HG03378 (cell line): ENCODE results near the gene SPART.
"Not testable (repeated sequence)": the region's sequence is repeated elsewhere in the genome, so short reads cannot be mapped to it uniquely, and the experiment has no call there.

ENCODE experiments used
- ATAC-seq: cut with Tn5 transposase; IDR thresholded peaks from one replicate; pipeline ENCODE4 v1.9.1; 2021; ENCODE audit warnings: mild to moderate bottlenecking, moderate library complexity; ENCODE audit not compliant: unreplicated experiment

Gene SPART

DNA sequence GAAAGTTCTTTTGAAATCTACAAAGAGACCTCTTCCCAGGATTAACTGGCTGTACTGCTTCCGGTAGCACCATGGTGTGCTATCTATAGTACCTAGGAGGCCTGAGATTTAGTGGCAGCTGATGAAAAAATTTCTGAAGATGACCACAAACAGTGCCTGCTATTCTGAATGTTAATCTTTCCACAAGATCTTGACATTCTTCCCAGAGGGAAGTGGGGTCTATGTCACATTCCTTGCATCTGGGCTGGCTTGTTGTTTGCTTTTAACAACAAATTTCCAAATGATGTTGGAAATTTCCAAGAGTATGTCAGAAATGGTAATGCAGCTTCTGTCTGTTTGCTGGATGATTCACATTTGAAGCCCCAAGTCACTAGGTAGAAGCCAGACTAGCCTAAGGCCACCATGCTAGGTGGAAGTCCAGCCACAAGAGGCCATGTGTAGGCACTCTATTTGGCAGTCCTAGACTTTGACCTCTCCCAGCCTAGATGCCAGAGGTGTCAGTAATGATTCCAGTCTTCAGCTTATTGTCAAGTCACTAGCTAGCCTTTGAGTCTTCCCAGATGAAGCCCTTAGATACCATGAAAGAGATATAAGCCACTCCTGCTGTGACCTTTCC lies 22.1 kb downstream of the SPART start:
- ATAC-seq: no peak

DNA sequence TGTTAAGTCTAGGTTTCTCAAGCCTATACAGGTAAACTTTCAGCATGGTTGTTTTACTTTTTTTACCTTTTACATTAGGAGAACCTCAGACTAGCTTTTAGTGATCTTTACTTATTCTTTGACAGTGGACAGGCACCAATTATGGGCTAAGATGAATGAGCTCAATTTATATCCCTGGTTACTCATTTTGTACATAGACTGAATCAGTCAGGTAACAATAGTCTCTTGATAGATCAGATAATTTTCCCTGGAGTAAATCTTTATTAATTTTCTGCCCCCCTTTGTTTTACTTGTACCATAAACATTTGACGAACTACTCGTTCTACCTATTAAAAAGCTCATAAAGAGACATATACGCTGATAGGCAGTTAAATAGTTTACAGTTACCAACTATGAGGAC lies 22.8 kb downstream of the SPART start:
- ATAC-seq: no peak

DNA sequence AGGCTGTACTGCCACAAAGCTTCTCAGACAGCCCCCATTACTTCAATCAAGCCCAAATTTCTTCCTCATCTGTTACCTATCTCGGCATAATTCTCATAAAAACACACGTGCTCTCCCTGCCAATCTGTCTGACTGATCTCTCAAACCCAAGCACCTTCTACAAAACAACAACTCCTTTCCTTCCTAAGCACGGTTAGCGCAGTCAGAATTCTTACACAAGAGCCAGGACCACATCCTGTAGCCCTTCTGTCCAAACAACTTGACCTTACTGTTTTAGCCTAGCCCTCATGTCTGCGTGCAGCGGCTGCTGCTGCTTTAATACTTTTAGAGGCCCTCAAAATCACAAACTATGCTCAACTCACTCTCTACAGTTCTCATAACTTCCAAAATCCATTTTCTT lies 26.4 kb downstream of the SPART start:
- ATAC-seq: not testable (repeated sequence)

DNA sequence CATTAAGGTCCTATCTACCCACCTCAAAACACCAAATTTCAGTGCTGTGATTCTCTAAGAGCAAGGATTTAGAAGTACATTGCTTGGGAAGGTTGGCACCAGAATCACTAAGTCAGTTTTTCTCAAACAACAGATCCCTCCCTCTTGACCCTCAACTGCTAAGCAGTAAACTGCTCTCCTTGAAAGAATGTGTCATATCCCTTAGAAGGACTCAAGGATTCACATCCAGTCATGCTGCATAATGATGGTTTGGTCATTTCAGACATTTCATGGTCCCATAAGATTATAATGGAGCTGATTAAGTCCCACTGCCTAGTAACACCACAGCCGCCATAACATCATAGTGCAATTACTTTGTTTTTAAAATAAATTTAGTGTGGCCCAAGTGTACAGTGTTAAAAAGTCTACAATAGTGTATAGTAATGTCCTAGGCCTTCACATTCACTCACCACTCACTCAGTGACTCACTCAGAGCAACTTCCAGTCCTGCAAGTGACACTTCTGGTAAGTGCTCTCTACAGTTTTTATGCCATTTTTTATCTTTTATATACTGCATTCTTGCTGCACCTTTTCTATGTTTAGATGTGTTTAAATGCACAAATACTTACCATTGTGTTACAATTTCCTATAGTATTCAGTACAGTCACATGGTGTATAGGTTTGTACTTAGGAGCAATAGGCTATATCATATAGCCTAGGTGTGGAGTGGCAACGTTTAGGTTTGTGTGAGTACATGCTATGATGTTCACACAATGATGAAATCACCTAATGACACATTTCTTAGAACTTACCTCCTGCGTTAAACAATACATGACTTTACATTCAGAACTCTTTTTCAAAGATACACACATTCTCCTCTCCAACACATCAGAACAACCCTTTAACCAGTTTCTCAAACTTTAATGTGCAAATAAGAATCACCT lies 32.9 kb downstream of the SPART start:
- ATAC-seq: no peak

DNA sequence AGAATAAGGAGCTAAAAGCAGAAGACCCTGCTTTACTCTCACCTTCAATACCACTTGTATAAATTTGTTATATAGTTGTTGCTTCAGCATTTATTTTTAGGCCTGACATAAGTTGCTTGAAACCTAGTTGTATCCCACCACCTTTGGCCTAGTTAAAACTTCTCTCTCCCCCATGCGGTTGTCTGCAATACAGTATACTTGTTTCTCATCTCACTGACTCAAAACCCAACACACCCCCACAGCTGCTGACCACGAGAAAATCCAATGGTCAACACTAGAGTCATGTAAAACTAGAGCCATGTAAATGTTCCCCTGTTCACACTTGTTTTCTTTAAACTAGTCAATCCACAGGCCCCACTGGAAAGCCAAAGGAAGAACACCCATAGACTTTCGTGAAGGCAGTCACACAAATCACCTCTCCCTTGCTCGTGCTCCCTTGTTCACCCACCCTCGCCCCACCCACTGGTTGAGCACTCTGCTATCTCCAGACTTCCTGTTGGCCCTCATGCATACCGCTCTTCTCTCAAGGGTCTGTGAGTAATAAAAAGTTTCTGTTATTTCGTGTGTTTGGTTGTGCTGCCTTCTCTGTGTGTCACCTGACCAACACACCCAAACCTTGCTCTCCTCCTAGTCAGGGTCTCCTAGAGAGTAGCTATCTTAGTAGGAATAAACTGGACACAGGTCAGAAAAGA lies 35.6 kb downstream of the SPART start:
- ATAC-seq: no peak

DNA sequence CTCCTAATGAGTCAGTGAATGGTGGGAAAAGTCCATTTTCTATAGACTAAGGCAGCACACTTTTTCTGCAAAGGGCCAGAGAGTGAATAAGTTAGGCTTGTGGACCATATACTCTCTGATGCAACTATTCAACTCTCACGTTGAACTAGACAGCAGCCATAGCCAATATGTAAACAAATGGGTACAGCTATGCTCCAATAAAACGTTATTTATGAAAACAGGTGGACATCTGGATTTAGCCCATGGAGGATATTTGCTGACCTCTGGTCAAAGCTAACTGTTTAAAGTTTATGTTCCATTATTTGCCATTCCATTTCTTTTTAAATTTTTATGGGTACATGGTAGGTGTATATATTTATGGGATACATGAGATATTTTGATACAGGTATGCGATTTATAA lies 43.9 kb downstream of the SPART start:
- no peak for ATAC-seq

DNA sequence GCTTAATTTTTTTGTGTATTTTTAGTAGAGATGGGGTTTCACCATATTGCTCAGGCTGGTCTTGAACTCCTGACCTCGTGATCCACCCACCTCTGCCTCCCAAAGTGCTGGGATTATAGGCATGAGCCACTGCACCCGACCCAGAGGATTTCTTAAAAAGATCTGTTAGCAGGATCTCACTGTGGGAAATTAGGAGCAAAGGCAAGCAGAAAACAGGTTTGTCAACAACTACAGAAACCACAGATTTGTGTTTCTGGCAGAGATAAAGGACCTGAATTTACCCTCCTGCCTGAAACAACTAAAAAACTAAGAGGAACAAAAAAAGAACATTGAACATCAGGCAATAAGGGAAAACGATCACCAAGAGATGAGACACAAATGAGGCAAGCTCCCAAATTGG lies 46.7 kb downstream of the SPART start:
- not testable (repeated sequence) for ATAC-seq

DNA sequence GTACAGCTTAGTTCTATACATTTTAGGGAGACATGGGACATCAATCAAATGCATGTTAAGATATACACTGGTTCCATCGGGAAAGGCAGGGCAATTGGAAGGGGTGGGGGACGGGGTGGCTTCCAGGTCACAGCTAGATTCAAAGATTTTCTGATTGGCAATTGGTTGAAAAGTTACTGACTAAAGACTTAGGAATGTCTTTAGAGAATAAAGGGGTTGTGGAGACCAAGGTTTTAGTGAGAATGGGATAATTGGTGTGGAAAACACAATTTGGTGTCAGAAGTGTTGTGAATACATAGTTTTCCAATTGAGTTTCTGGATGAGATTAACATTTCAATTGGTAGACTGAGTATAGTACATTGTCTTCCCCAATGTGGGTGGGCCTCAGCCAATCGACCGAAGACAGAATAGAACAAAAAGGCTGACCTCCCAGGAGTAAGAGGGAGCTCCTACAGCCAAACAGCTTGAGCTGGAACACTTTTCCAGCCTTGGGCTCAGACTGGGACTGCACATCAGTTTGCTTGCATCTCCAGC lies 47.6 kb downstream of the SPART start:
- ATAC-seq: no peak

DNA sequence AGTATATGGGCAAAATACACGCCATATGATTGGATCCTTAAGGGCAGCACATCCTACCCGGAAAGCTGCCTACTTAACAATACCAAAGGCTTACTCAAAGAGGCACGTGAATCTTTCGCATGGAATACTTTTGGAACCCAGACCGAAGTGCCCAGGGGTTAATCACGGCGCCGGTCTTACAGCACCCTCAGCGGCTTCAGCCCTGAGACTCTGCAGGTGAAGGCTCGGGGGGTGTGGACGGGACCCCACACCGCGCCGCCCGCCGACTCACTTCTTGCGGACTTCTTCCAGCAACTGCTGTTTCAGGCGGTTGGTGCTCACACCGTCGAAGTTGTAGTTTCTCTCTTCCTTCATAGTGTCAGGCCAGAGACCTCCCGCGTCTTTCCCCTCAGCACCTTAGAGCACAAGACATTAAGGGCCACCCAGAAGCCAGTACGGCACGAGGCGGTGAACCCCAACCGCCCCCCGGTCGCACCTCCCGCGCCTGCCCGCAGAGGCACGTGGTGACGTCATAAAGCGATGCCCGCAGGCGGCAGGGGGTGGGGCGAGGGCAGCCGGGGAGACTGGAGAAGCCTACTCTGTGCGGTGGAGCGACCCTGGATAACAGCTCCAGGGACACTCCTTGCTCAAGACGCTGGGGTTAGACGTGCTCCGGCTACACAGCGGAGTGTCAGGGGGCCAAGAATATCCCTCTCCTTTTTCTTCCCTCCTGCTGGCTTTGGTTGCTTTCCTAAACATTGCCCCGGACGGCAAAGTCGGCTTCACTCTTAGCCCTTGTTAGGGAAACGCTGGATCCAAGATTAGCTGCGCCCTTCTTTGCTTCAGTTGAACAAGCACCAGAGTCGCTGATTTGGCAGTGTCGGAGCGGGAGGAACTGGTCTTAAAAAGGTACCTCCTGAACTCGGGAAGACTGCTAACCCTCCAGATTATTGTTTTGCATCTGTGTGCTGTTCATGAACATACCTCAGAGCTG lies 48.5 kb downstream of the SPART start, which contains the start of gene CCDC169:
CCDC169 (minus strand) TSS at position 449 of the 973 bp plus-strand sequence; CDS start at position 354, 95 bp downstream.
- ATAC-seq: peak; percentile 55

DNA sequence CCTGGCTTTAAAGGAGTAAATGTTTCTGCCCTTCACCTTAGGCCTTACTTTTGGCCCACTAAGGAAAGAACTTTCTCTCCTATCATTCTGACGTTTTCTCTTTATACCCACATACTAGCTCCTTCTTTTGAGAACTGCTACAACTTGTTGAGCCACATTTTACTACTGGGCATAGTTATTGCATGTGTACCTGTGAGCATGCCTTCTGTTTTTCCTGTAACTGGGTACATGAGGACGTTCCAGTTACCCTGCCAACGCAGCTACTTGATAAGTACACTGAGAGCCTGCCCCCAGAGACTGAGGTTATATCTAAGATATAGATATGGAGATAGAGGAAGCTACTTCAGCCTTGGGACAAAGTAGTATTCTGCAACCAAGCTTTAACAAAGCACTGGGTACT lies 52.1 kb downstream of the SPART start:
- no peak for ATAC-seq

DNA sequence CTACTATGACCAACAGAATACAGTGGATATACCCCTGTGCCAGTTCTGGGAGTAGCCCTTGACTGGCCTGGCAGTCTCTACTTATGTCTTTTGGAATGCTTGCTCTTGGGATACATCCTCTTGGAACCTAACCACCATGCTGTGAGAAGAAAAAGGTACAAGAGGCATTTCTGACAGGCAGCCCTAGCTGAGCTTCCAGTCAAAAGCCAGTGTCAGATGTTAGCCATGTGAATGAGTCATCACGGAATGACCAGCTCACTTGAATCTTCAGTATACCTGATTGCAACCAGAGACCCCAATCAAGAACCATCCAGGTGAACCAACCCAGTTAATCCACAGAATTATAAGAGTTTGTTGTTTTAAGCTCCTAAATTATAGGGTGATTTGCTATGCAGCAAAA lies 52.7 kb downstream of the SPART start:
- no peak for ATAC-seq

DNA sequence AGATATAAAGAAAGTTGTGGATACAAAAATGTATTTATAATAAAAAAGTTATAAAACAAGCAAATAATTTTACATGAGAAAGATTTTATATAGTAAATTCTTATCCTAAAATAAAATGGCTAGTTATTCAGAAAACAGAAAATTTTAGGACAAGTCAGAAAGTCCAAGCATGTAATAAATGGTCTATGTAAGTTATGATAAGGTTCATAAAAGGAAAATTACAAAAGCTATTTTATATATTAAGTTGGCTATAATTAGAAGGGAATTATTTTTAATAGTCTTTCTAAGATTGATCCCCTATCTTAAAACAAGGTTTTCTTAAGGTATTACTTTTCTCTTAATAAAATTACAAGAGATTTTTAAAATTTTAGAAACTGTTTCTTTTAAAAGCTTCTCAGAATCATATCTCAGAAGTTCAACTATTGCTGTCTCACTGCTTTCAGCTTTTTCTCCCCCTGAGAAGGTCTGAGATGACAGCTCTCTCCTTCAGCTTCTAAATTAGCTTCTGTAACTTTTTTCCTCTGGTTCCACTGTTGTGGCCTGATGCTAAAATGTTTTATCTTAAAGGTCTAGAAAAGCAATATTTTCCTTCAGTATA lies 57.3 kb downstream of the SPART start:
- ATAC-seq: no peak

DNA sequence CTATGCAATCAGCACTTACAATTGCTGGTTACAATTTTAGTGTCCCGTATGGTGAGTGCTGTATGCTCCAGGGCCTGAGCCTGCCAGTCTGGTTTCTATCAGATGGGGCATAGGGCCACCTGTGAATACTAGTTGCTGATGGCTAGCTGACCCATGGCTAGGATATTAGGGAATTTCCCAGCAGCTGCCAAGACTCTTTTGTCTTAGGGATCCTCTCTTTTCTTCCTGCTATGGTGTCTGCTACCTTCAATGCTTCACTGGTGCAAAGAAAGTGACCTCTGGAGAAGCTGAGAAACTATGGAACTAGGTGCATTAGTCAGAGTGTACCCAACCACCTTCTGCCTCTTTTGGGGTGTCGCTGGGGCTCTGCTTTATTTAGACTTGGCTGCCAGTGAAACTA lies 60.2 kb downstream of the SPART start:
- no peak for ATAC-seq

DNA sequence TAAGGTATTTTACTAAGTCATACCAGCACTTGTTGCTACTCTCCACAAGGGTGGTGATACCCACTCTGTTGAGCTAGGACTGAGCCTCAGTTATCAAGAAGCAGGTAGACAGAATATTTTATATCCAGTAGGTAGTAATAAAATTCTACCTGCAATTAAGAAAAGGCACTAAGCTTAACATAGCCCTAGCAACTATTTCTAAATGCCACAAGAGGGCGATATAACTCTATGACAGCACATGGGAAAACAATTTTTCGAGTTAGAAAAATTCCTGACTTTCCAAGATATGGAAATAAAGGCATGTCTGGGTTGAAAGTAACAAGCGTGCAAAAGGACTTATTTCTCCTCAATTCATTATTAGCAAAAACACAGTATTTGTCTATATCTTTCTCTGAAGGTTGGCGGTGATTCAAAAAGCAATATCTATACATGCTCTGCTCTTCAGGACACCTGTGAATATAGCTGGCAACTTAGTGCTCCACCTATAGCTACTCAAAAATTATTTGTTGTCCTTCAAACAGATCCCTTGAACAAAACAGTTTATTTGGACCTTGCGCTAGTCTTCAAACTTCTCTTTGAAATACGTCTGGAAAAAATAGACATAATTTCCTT lies 63.3 kb downstream of the SPART start:
- ATAC-seq: no peak

DNA sequence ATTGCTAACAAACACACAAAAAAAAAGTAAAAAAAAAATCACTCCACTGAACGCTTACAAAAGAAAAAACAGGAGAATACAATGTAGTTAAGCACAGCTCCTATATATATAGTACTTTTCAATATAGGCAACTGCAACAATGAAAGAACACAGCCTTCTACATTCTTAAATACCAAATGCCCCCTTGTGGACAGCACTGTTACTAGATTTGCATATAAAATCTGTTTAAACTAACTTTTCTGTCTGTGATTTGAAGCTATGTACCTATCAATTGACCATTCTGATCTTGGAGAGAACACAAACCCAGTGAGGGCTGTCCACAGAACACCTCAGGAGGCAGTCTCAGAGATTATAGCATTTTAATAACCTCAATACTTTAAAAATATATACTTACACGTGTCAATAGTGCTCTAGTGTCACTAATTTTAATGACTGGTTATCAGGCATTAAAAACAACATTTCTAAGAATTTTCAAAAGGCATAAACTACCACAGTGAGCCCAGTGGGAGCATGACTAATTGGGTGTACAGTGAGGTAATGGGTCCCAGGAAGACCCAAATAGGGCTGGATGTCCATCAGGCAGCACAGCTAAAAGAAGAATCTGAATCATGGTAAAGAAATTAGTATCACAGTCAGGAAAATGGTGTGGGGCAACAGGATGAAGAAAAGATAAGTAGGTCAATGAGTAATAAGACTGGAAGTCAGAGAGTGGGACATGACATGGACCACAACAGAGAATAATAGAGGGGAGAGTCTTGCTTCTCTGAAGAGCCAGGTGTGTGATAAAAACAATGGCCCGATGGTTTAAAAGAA lies 70.8 kb downstream of the SPART start:
- ATAC-seq: no peak

DNA sequence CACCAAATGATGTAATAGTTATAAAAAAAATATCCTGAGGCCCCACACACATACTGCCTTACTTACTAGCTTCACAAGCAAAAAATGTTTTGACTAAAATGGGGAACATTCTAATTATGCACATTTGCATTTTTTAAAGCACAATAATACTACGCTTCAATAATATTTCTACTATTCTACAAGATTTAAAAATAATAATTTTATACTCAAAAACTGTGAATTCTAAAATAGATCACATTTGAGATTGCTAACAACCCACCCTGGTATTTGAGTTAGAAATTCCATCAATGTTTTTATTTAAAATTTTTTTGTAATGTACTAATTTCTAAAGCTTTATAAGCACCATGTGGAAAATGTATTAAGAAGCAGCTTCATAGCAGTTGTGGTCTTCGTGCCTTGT lies 72.8 kb downstream of the SPART start:
- ATAC-seq: no peak

DNA sequence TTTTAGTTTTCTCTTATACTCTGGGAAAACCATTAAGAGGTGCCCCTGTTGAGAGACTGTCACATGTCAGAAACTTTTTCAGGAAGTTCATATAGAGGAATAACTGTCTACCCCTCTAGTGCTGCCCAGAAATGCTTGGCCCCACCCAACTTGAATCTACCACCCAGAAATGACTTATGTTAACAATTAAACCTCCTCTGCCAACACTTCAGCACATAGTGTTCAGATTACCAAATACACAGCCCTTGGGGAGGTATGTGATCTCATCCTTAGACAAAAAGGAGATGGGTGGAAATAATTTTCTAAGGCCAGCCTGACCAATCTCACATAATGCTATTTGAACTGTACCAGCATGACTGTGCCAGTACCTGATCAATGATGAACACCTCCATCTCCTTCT lies 84.2 kb downstream of the SPART start:
- ATAC-seq: no peak

DNA sequence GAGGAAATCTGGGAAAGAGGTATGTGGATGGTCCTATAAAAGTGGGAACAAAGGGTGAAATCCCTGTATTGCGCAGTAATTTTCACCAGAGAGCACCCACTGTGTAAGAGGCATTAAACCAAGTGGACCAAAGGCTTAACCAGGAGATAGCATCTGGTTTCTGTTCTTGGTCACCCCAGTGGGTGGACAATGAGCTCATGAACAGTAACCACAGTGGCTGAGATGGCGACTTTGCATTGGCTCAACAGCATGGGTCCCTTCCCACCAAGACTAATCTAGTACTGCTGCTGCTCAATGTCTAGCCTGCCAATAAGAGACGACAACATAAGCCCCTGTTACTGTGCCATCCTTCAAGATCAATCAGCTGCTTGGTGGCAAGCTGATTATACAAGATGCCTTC lies 85.2 kb downstream of the SPART start:
- no peak for ATAC-seq
